ENCODE data around the gene NPAS3.
A peak's percentile ranks its signal among the peaks of the same experiment; 100 is the strongest.

NPAS3 gene

GRCh38 chr14:33280646-33281045 is 342.0 kb downstream of the NPAS3 start:
- TF ChIP-seq CTCF (IDR thresholded peaks at IDR 0.05; ENCODE audit: poor library complexity, severe bottlenecking), result no peak
- Histone ChIP-seq H3K27ac (ENCODE audit: poor library complexity, severe bottlenecking) (no peak overlapping the region), H3K4me1 (ENCODE audit: insufficient read depth, poor library complexity, severe bottlenecking) (no peaks in the 10 kb centered on the region), H3K27me3 (ENCODE audit: insufficient read depth, poor library complexity, severe bottlenecking) (peaks cover 26% of the 10 kb centered on the region), H3K36me3 (ENCODE audit: low read depth) (no peaks in the 10 kb centered on the region), H3K9me3 (ENCODE audit: severe bottlenecking) (no peaks in the 10 kb centered on the region), H3K4me3 (ENCODE audit: severe bottlenecking) (no peak overlapping the region)
- no peak for DNase-seq (ENCODE audit: low spot score)
- ATAC-seq (ENCODE audit: low read depth), result peak; percentile 80

- TF ChIP-seq CTCF (IDR thresholded peaks at IDR 0.05; ENCODE audit: poor library complexity, severe bottlenecking), result no peak
- no peak for DNase-seq (ENCODE audit: low spot score)
Observed at GRCh38 chr14:33282331-33283230, 343.9 kb downstream of the NPAS3 start.

GRCh38 chr14:33285902-33286700 is 347.4 kb downstream of the NPAS3 start:
- Histone ChIP-seq H3K36me3 (ENCODE audit: low read depth) (no peaks in the 10 kb centered on the region), H3K4me1 (ENCODE audit: insufficient read depth, poor library complexity, severe bottlenecking) (no peaks in the 10 kb centered on the region), H3K27me3 (ENCODE audit: insufficient read depth, poor library complexity, severe bottlenecking) (peaks cover 15% of the 10 kb centered on the region), H3K9me3 (ENCODE audit: severe bottlenecking) (no peaks in the 10 kb centered on the region), H3K27ac (ENCODE audit: poor library complexity, severe bottlenecking) (no peak overlapping the region), H3K4me3 (ENCODE audit: severe bottlenecking) (no peak overlapping the region)
- ATAC-seq (ENCODE audit: low read depth), result no peak
- DNase-seq (ENCODE audit: low spot score), result no peak
- no peak for TF ChIP-seq CTCF (IDR thresholded peaks at IDR 0.05; ENCODE audit: poor library complexity, severe bottlenecking)

More at GRCh38 chr14:33282331-33283230, 343.9 kb downstream of the NPAS3 start:
- no peak for ATAC-seq (ENCODE audit: low read depth)
- Histone ChIP-seq H3K27ac (ENCODE audit: poor library complexity, severe bottlenecking) (no peak overlapping the region), H3K9me3 (ENCODE audit: severe bottlenecking) (no peaks in the 10 kb centered on the region), H3K27me3 (ENCODE audit: insufficient read depth, poor library complexity, severe bottlenecking) (peaks cover 21% of the 10 kb centered on the region), H3K4me3 (ENCODE audit: severe bottlenecking) (no peak overlapping the region), H3K4me1 (ENCODE audit: insufficient read depth, poor library complexity, severe bottlenecking) (no peaks in the 10 kb centered on the region), H3K36me3 (ENCODE audit: low read depth) (no peaks in the 10 kb centered on the region)

- H3K36me3 ChIP-seq (ENCODE audit: low read depth), result no peaks in the 10 kb centered on the region
- H3K4me1 ChIP-seq (ENCODE audit: insufficient read depth, poor library complexity, severe bottlenecking), result no peaks in the 10 kb centered on the region
- TF ChIP-seq CTCF (IDR thresholded peaks at IDR 0.05; ENCODE audit: poor library complexity, severe bottlenecking), result no peak
- no peaks in the 10 kb centered on the region for H3K9me3 ChIP-seq (ENCODE audit: severe bottlenecking)
- ATAC-seq (ENCODE audit: low read depth), result peak; percentile 29; the same call in 1 of the 3 replicates
- H3K27ac ChIP-seq (ENCODE audit: poor library complexity, severe bottlenecking), result no peak overlapping the region
- H3K27me3 ChIP-seq (ENCODE audit: insufficient read depth, poor library complexity, severe bottlenecking), result peaks cover 15% of the 10 kb centered on the region
- H3K4me3 ChIP-seq (ENCODE audit: severe bottlenecking), result no peak overlapping the region
- DNase-seq (ENCODE audit: low spot score), result no peak
Observed at GRCh38 chr14:33287189-33287588, 348.5 kb downstream of the NPAS3 start.
